HG03159 (cell line): ENCODE results near the gene MAP3K3.

Experiments used
- ATAC-seq: cut with Tn5 transposase; IDR thresholded peaks from one replicate; pipeline ENCODE4 v1.9.1; 2021; ENCODE audit warnings: mild to moderate bottlenecking, moderate library complexity; ENCODE audit not compliant: unreplicated experiment

The MAP3K3 gene

GRCh38 chr17:63621229-63621683 lies 961 bp upstream of the MAP3K3 start:
- no peak for ATAC-seq

GRCh38 chr17:63622574-63623390 lies 565 bp downstream of the MAP3K3 start:
- peak; percentile 16 for ATAC-seq

- no peak for ATAC-seq
Observed at GRCh38 chr17:63623786-63624530, 1.7 kb downstream of the MAP3K3 start.

GRCh38 chr17:63624531-63624880 lies 2.3 kb downstream of the MAP3K3 start:
- no peak for ATAC-seq

- ATAC-seq: no peak
Observed at GRCh38 chr17:63626551-63627180, 4.4 kb downstream of the MAP3K3 start.

GRCh38 chr17:63629627-63630026 lies 7.4 kb downstream of the MAP3K3 start:
- no peak for ATAC-seq

GRCh38 chr17:63631062-63631461 lies 8.8 kb downstream of the MAP3K3 start:
- ATAC-seq: no peak

GRCh38 chr17:63631626-63632025 lies 9.4 kb downstream of the MAP3K3 start:
- ATAC-seq: no peak

GRCh38 chr17:63633742-63634141 lies 11.5 kb downstream of the MAP3K3 start:
- ATAC-seq: no peak

GRCh38 chr17:63634163-63634562 lies 11.9 kb downstream of the MAP3K3 start:
- no peak for ATAC-seq

GRCh38 chr17:63634816-63635215 lies 12.6 kb downstream of the MAP3K3 start:
- ATAC-seq: no peak

- no peak for ATAC-seq
Observed at GRCh38 chr17:63635290-63635689, 13.1 kb downstream of the MAP3K3 start.

GRCh38 chr17:63635787-63636186 lies 13.6 kb downstream of the MAP3K3 start:
- ATAC-seq: no peak

GRCh38 chr17:63639125-63639524 lies 16.9 kb downstream of the MAP3K3 start:
- ATAC-seq: no peak

GRCh38 chr17:63640038-63640437 lies 17.8 kb downstream of the MAP3K3 start:
- no peak for ATAC-seq

- no peak for ATAC-seq
Observed at GRCh38 chr17:63641692-63642448, 19.7 kb downstream of the MAP3K3 start.

- ATAC-seq: no peak
Observed at GRCh38 chr17:63644846-63645245, 22.6 kb downstream of the MAP3K3 start.

GRCh38 chr17:63645775-63646487 lies 23.7 kb downstream of the MAP3K3 start:
- peak; percentile 62 for ATAC-seq

GRCh38 chr17:63646488-63646806 lies 24.2 kb downstream of the MAP3K3 start:
- peak; percentile 95 for ATAC-seq

- ATAC-seq: no peak
Observed at GRCh38 chr17:63647065-63647725, 25.0 kb downstream of the MAP3K3 start.
